ENCODE data around the gene TRIML2.

TRIML2 gene

GRCh38 chr4:188106454-188106853, 2.9 kb downstream of the TRIML2 start:
- no peak overlapping the region for H3K4me3 ChIP-seq (ENCODE audit: low read depth, low read length, poor library complexity, severe bottlenecking)

GRCh38 chr4:188092824-188093223, 16.6 kb downstream of the TRIML2 start:
- no peaks in the 10 kb centered on the region for H4K20me1 ChIP-seq (ENCODE audit: insufficient read depth, low read length)
- H3K27me3 ChIP-seq (ENCODE audit: insufficient read depth, low read length): no peaks in the 10 kb centered on the region
- no peak overlapping the region for H3K4me2 ChIP-seq (ENCODE audit: low read length)
- no peak overlapping the region for H2AFZ ChIP-seq (ENCODE audit: low read length)
- no peaks in the 10 kb centered on the region for H3F3A ChIP-seq (ENCODE audit: insufficient read depth, low read length)
- H3K9ac ChIP-seq (ENCODE audit: low read length): no peak overlapping the region
- TF ChIP-seq EZH2 (IDR thresholded peaks at IDR 0.05; ENCODE audit: borderline replicate concordance, low read length) (no peak), CTCF (IDR thresholded peaks at IDR 0.05; ENCODE audit: low read length) (no peak)
- H3K27ac ChIP-seq (ENCODE audit: low read depth, low read length, poor library complexity, severe bottlenecking): no peak overlapping the region
- H3K4me1 ChIP-seq (ENCODE audit: insufficient read depth, low read length, severe bottlenecking): no peaks in the 10 kb centered on the region
- no peaks in the 10 kb centered on the region for H3K9me2 ChIP-seq (ENCODE audit: low read depth, low read length)
- no peak overlapping the region for H3K4me3 ChIP-seq (ENCODE audit: low read depth, low read length, poor library complexity, severe bottlenecking)
- H3K9me3 ChIP-seq (ENCODE audit: low read length): no peaks in the 10 kb centered on the region
- H3K79me2 ChIP-seq (ENCODE audit: insufficient read depth, low read length): no peaks in the 10 kb centered on the region
- H3K36me3 ChIP-seq (ENCODE audit: insufficient read depth, low read length): no peaks in the 10 kb centered on the region

More at GRCh38 chr4:188106454-188106853, 2.9 kb downstream of the TRIML2 start:
- Histone ChIP-seq H3K36me3 (ENCODE audit: insufficient read depth, low read length) (no peaks in the 10 kb centered on the region), H3F3A (ENCODE audit: insufficient read depth, low read length) (no peaks in the 10 kb centered on the region), H3K4me2 (ENCODE audit: low read length) (no peak overlapping the region), H3K9me2 (ENCODE audit: low read depth, low read length) (no peaks in the 10 kb centered on the region), H3K79me2 (ENCODE audit: insufficient read depth, low read length) (no peaks in the 10 kb centered on the region), H3K9me3 (ENCODE audit: low read length) (no peaks in the 10 kb centered on the region), H4K20me1 (ENCODE audit: insufficient read depth, low read length) (no peaks in the 10 kb centered on the region), H2AFZ (ENCODE audit: low read length) (no peak overlapping the region), H3K4me1 (ENCODE audit: insufficient read depth, low read length, severe bottlenecking) (no peaks in the 10 kb centered on the region), H3K27ac (ENCODE audit: low read depth, low read length, poor library complexity, severe bottlenecking) (no peak overlapping the region), H3K27me3 (ENCODE audit: insufficient read depth, low read length) (no peaks in the 10 kb centered on the region), H3K9ac (ENCODE audit: low read length) (no peak overlapping the region)
- no peak for TF ChIP-seq CTCF (IDR thresholded peaks at IDR 0.05; ENCODE audit: low read length)
- no peak for TF ChIP-seq EZH2 (IDR thresholded peaks at IDR 0.05; ENCODE audit: borderline replicate concordance, low read length)

GRCh38 chr4:188086858-188087257, 22.5 kb downstream of the TRIML2 start:
- Histone ChIP-seq H3K4me2 (ENCODE audit: low read length) (no peak overlapping the region), H3K9me3 (ENCODE audit: low read length) (no peaks in the 10 kb centered on the region), H2AFZ (ENCODE audit: low read length) (no peak overlapping the region), H3K9me2 (ENCODE audit: low read depth, low read length) (no peaks in the 10 kb centered on the region), H3F3A (ENCODE audit: insufficient read depth, low read length) (no peaks in the 10 kb centered on the region), H3K9ac (ENCODE audit: low read length) (no peak overlapping the region), H3K27me3 (ENCODE audit: insufficient read depth, low read length) (no peaks in the 10 kb centered on the region), H3K79me2 (ENCODE audit: insufficient read depth, low read length) (no peaks in the 10 kb centered on the region), H3K36me3 (ENCODE audit: insufficient read depth, low read length) (no peaks in the 10 kb centered on the region), H3K4me3 (ENCODE audit: low read depth, low read length, poor library complexity, severe bottlenecking) (no peak overlapping the region), H4K20me1 (ENCODE audit: insufficient read depth, low read length) (no peaks in the 10 kb centered on the region), H3K27ac (ENCODE audit: low read depth, low read length, poor library complexity, severe bottlenecking) (no peak overlapping the region), H3K4me1 (ENCODE audit: insufficient read depth, low read length, severe bottlenecking) (no peaks in the 10 kb centered on the region)
- TF ChIP-seq CTCF (IDR thresholded peaks at IDR 0.05; ENCODE audit: low read length): no peak
- TF ChIP-seq EZH2 (IDR thresholded peaks at IDR 0.05; ENCODE audit: borderline replicate concordance, low read length): no peak

All from OCI-LY1 (cell line).